HEK293 (cell line): ENCODE data around the gene TACR2.

Source experiments
- CTCF ChIA-PET: fragments of 350-600 bp; formaldehyde crosslinking; extraction: SDS; loops from one replicate; lab custom pipeline; 2021; ENCODE audit warnings: antibody characterized with exemption; lab: Yijun Ruan, JAX
- POLR2A ChIA-PET: fragments of 300-600 bp; formaldehyde crosslinking; extraction: SDS; loops from one replicate; lab custom pipeline; 2020; ENCODE audit warnings: antibody characterized with exemption, inconsistent platforms; lab: Yijun Ruan, JAX
- H3K27ac ChIP-seq: fragments of 200-500 bp; sonication (Bioruptor generic); 2 replicates; pipeline ENCODE4 v1.5.1; 2014; ENCODE audit warnings: low read depth, low read length, control low read depth, inconsistent platforms; ENCODE audit errors: extremely low read depth
- H3K36me3 ChIP-seq, 2 experiments: fragments of 200-500 bp in 1 of 2; sonication (Bioruptor generic) in 1 of 2; 1 replicate in 1 of 2; 2 replicates in 1 of 2; pipeline ENCODE4 v1.5.1; 2014 to 2017; ENCODE audit warnings: inconsistent platforms in 2 of 2, low read length in 2 of 2; ENCODE audit not compliant: control insufficient read depth in 2 of 2, insufficient read depth in 1 of 2
- H3K4me1 ChIP-seq: fragments of 200-500 bp; sonication (Bioruptor generic); 2 replicates; pipeline ENCODE4 v1.5.1; 2014; ENCODE audit warnings: mild to moderate bottlenecking, low read length, inconsistent platforms; ENCODE audit not compliant: control insufficient read depth, insufficient read depth
- H3K4me3 ChIP-seq: 2 replicates; pipeline ENCODE4 v1.5.1; 2011; ENCODE audit warnings: low read depth, mild to moderate bottlenecking, control low read depth, low read length, moderate library complexity
- H3K9me3 ChIP-seq: fragments of 200-500 bp; sonication (Bioruptor generic); 2 replicates; pipeline ENCODE4 v1.5.1; 2014; ENCODE audit warnings: low read depth, low read length, inconsistent platforms; ENCODE audit not compliant: control insufficient read depth, insufficient read depth
- BCL6B ChIP-seq: fragments of 450-650 bp; formaldehyde crosslinking; IDR thresholded peaks from 2 replicates; pipeline ENCODE4 v1.5.1; 2017; ENCODE audit warnings: missing biosample characterization, missing genetic modification characterization
- GLI2 ChIP-seq: fragments of 450-650 bp; formaldehyde crosslinking; IDR thresholded peaks from 2 replicates; pipeline ENCODE4; 2017; ENCODE audit warnings: missing biosample characterization, missing genetic modification characterization, low read depth, borderline replicate concordance
- REST ChIP-seq: fragments of 450-650 bp; formaldehyde crosslinking; IDR thresholded peaks from 2 replicates; pipeline ENCODE4 v1.5.1; 2016; ENCODE audit warnings: missing biosample characterization, missing genetic modification characterization
- ZBTB10 ChIP-seq: fragments of 450-650 bp; formaldehyde crosslinking; IDR thresholded peaks from 2 replicates; pipeline ENCODE4 v1.5.1; 2016; ENCODE audit warnings: missing biosample characterization, missing genetic modification characterization
- ZBTB49 ChIP-seq: fragments of 450-650 bp; formaldehyde crosslinking; IDR thresholded peaks from 2 replicates; pipeline ENCODE4 v1.5.1; 2016; ENCODE audit warnings: missing biosample characterization, missing genetic modification characterization, low read depth
- ZFP37 ChIP-seq: fragments of 450-650 bp; formaldehyde crosslinking; IDR thresholded peaks from 2 replicates; pipeline ENCODE4 v1.5.1; 2016; ENCODE audit warnings: missing biosample characterization, missing genetic modification characterization
- ZNF148 ChIP-seq: fragments of 450-650 bp; formaldehyde crosslinking; IDR thresholded peaks from 2 replicates; pipeline ENCODE4 v1.5.0; 2017; ENCODE audit warnings: missing biosample characterization, missing genetic modification characterization, borderline replicate concordance
- ZNF18 ChIP-seq: fragments of 450-650 bp; formaldehyde crosslinking; IDR thresholded peaks from 2 replicates; pipeline ENCODE4 v1.5.1; 2016; ENCODE audit warnings: missing biosample characterization, missing genetic modification characterization
- ZNF211 ChIP-seq: fragments of 450-650 bp; formaldehyde crosslinking; IDR thresholded peaks from 2 replicates; pipeline ENCODE4 v1.5.1; 2016; ENCODE audit warnings: low read depth, missing biosample characterization, missing genetic modification characterization
- ZNF223 ChIP-seq: fragments of 450-650 bp; formaldehyde crosslinking; IDR thresholded peaks from 2 replicates; pipeline ENCODE4 v1.5.1; 2016; ENCODE audit warnings: missing biosample characterization, missing genetic modification characterization
- ZNF398 ChIP-seq: fragments of 450-650 bp; formaldehyde crosslinking; IDR thresholded peaks from 2 replicates; pipeline ENCODE4 v1.5.1; 2017; ENCODE audit warnings: missing biosample characterization, missing genetic modification characterization
- ZNF416 ChIP-seq: fragments of 450-650 bp; formaldehyde crosslinking; IDR thresholded peaks from 2 replicates; pipeline ENCODE4 v1.5.1; 2016; ENCODE audit warnings: missing biosample characterization, missing genetic modification characterization
- ZNF548 ChIP-seq: fragments of 450-650 bp; formaldehyde crosslinking; IDR thresholded peaks from 2 replicates; pipeline ENCODE4 v1.5.1; 2016; ENCODE audit warnings: missing biosample characterization, missing genetic modification characterization
- ZNF776 ChIP-seq: fragments of 450-650 bp; formaldehyde crosslinking; IDR thresholded peaks from 2 replicates; pipeline ENCODE4 v1.5.0; 2017; ENCODE audit warnings: missing biosample characterization, missing genetic modification characterization, borderline replicate concordance

Gene TACR2

GRCh38 chr10:69366738-69367137, 50.0 kb downstream of the TACR2 start:
- POLR2A ChIA-PET: no interaction called here
- peaks cover 10 to 79% of the 10 kb centered on the region in 2 experiments for H3K36me3 ChIP-seq
- no peak overlapping the region for H3K27ac ChIP-seq
- no peak overlapping the region for H3K4me3 ChIP-seq
- no peaks in the 10 kb centered on the region for H3K9me3 ChIP-seq
- no peak for TF ChIP-seq ZNF211 (tag by site-specific recombination)
- TF ChIP-seq ZNF776 (tag by site-specific recombination): no peak
- TF ChIP-seq ZNF18: no peak
- no peak for TF ChIP-seq ZNF148
- TF ChIP-seq ZNF223 (tag by site-specific recombination): no peak
- no peak for TF ChIP-seq ZBTB10 (tag by site-specific recombination)
- TF ChIP-seq GLI2 (tag by site-specific recombination): no peak
- TF ChIP-seq ZNF398 (tag by site-specific recombination): no peak
- TF ChIP-seq ZNF416 (tag by site-specific recombination): no peak
- no peak for TF ChIP-seq ZFP37 (tag by site-specific recombination)
- TF ChIP-seq BCL6B (tag by site-specific recombination): no peak
- TF ChIP-seq, all 188 proteins: peak for 0
- CTCF ChIA-PET: no interaction called here
- no peaks in the 10 kb centered on the region for H3K4me1 ChIP-seq

- no peak overlapping the region for H3K4me3 ChIP-seq
- no peaks in the 10 kb centered on the region for H3K4me1 ChIP-seq
- no peak for TF ChIP-seq ZBTB49 (tag by site-specific recombination)
- TF ChIP-seq ZNF548 (tag by site-specific recombination): no peak
- TF ChIP-seq REST (tag by site-specific recombination): no peak
- no peaks in the 10 kb centered on the region for H3K9me3 ChIP-seq
- CTCF ChIA-PET: interaction anchor here (3.0 kb wide), 1 partner anchor 28 kb away, joined by 11 read pairs; no protein-coding TSS in a partner anchor
- POLR2A ChIA-PET: no interaction called here
- H3K27ac ChIP-seq: no peak overlapping the region
- H3K36me3 ChIP-seq: peaks cover 2 to 79% of the 10 kb centered on the region in 2 experiments; a peak in 2 of 3 replicates
Measured at GRCh38 chr10:69364232-69364940, 52.3 kb downstream of the TACR2 start.
